ENCODE data around the gene SMKR1. TPM values are rescaled to one million over a fixed set of nuclear protein-coding genes. Genes with fewer than 3 reads are reported as not detected.

SMKR1 gene
- total RNA-seq, 1 experiment from 2014 or later: 0.87 TPM

- no peak overlapping the region for H2BK20ac ChIP-seq (ENCODE audit: low read depth, low read length, poor library complexity, severe bottlenecking)
- no peak for DNase-seq
- Mint-ChIP-seq H3K36me3 (ENCODE audit: insufficient read depth in 1 of 3, low read depth in 3 of 3) (no peaks in the 10 kb centered on the region), H3K4me1 (peaks cover 4 to 10% of the 10 kb centered on the region in 2 experiments; a peak in 3 of 4 replicates), H3K9me3 (no peaks in the 10 kb centered on the region), H3K4me3 (no peak overlapping the region), H3K27me3 (ENCODE audit: low read depth) (peaks cover 26% of the 10 kb centered on the region), H3K27ac (no peak overlapping the region; a peak in 2 of 7 replicates)
- H4K8ac ChIP-seq (replicated peaks; ENCODE audit: insufficient read length, low read depth, low read length): no peak overlapping the region
- H2AK5ac ChIP-seq (ENCODE audit: insufficient read length, low read length): no peak overlapping the region
- no peak overlapping the region for H3K23ac ChIP-seq (ENCODE audit: insufficient read length, low read depth, low read length)
- H3T11ph ChIP-seq (ENCODE audit: low read length): no peak overlapping the region
- H3K4me2 ChIP-seq (ENCODE audit: insufficient read depth, insufficient read length, low read length): no peak overlapping the region
- no peak overlapping the region for H3K27ac ChIP-seq (ENCODE audit: insufficient read length, low read depth, low read length)
- no peak overlapping the region for H4K91ac ChIP-seq (ENCODE audit: insufficient read length, low read depth, low read length)
- whole genome bisulfite sequencing (ENCODE audit: extremely low coverage, insufficient read length, low lambda C conversion rate): no CpG with 5 or more reads among the region's 1 CpG
- peaks cover 12% of the 10 kb centered on the region for H3K23me2 ChIP-seq (ENCODE audit: insufficient read length, low read depth, low read length, poor library complexity, severe bottlenecking)
- TF ChIP-seq, protein P1, sequence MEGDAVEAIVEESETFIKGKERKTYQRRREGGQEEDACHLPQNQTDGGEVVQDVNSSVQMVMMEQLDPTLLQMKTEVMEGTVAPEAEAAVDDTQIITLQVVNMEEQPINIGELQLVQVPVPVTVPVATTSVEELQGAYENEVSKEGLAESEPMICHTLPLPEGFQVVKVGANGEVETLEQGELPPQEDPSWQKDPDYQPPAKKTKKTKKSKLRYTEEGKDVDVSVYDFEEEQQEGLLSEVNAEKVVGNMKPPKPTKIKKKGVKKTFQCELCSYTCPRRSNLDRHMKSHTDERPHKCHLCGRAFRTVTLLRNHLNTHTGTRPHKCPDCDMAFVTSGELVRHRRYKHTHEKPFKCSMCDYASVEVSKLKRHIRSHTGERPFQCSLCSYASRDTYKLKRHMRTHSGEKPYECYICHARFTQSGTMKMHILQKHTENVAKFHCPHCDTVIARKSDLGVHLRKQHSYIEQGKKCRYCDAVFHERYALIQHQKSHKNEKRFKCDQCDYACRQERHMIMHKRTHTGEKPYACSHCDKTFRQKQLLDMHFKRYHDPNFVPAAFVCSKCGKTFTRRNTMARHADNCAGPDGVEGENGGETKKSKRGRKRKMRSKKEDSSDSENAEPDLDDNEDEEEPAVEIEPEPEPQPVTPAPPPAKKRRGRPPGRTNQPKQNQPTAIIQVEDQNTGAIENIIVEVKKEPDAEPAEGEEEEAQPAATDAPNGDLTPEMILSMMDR (conservative IDR thresholded peaks at IDR 0.05): no peak
- no peak overlapping the region for H2BK12ac ChIP-seq (ENCODE audit: insufficient read length, low read depth, low read length)
- H2BK120ac ChIP-seq (ENCODE audit: low read depth, low read length, poor library complexity, severe bottlenecking): no peak overlapping the region
- H4K20me1 ChIP-seq (ENCODE audit: control insufficient read depth, insufficient read depth, insufficient read length): no peaks in the 10 kb centered on the region
- no peak overlapping the region for H3K56ac ChIP-seq (ENCODE audit: insufficient read length, low read depth, low read length)
- no peaks in the 10 kb centered on the region; the same call in 1 of the 2 replicates for H3K27me3 ChIP-seq (ENCODE audit: insufficient read depth, low read length)
- H3K79me1 ChIP-seq (ENCODE audit: insufficient read depth, low read depth, low read length, poor library complexity, severe bottlenecking): no peaks in the 10 kb centered on the region
- no peaks in the 10 kb centered on the region for H3K9me3 ChIP-seq (ENCODE audit: control insufficient read depth, low read depth, low read length)
- no peak overlapping the region for H3K9ac ChIP-seq (ENCODE audit: extremely low read depth, insufficient read length, low read length)
- H3K14ac ChIP-seq (ENCODE audit: insufficient read depth, low read length): no peak overlapping the region; the same call in 1 of the 2 replicates
- H4K5ac ChIP-seq (ENCODE audit: insufficient read length, low read depth, low read length): no peak overlapping the region
- no peak overlapping the region for H3K18ac ChIP-seq (ENCODE audit: insufficient read length, low read depth, low read length)
- H2BK15ac ChIP-seq (ENCODE audit: low read depth, low read length): no peak overlapping the region
- H3K4ac ChIP-seq (ENCODE audit: low read depth, low read length): no peak overlapping the region
- no peaks in the 10 kb centered on the region for H3K79me2 ChIP-seq (ENCODE audit: insufficient read depth, low read length)
- no peak overlapping the region for H2AFZ ChIP-seq (ENCODE audit: low read length)
- H2BK5ac ChIP-seq (ENCODE audit: insufficient read length, low read length): no peak overlapping the region
- no peaks in the 10 kb centered on the region for H3K4me1 ChIP-seq (ENCODE audit: insufficient read depth, low read length)
Observed at GRCh38 chr7:129498021-129498420, 4.3 kb upstream of the SMKR1 start.
